SK-N-SH treated with all-trans-retinoic acid at 6 μM for 48 hours (cell line): ENCODE measurements around the gene TEX2.
"Not testable (repeated sequence)": the region's sequence is repeated elsewhere in the genome, so short reads cannot be mapped to it uniquely, and the experiment has no call there.

Source experiments
- ATAC-seq: fragments of 200-7000 bp; cut with Tn5 transposase; 3 replicates; pipeline ENCODE4 v1.9.1; 2020; ENCODE audit warnings: mild to moderate bottlenecking, moderate library complexity
- ARNTL ChIP-seq: fragments of 450-650 bp; formaldehyde crosslinking; IDR thresholded peaks from 2 replicates; pipeline ENCODE4 v1.5.0; 2020; ENCODE audit warnings: low read depth, mild to moderate bottlenecking, moderate library complexity, borderline replicate concordance
- BACH2 ChIP-seq: fragments of 250-450 bp; sonication (Bioruptor Pico); IDR thresholded peaks from 2 replicates; pipeline ENCODE4 v1.9.0; 2021; ENCODE audit warnings: mild to moderate bottlenecking, borderline replicate concordance
- CREB5 ChIP-seq: fragments of 250-450 bp; sonication (Bioruptor Pico); IDR thresholded peaks from 2 replicates; pipeline ENCODE4 v1.5.1; 2020; ENCODE audit warnings: low read depth, mild to moderate bottlenecking, moderate library complexity
- CSDC2 ChIP-seq: fragments of 250-450 bp; sonication (Bioruptor Pico); IDR thresholded peaks from 2 replicates; pipeline ENCODE4 v1.5.0; 2020; ENCODE audit warnings: mild to moderate bottlenecking, moderate library complexity
- ESRRG ChIP-seq: fragments of 250-450 bp; sonication (Bioruptor Pico); IDR thresholded peaks from 2 replicates; pipeline ENCODE4 v1.6.1; 2021; ENCODE audit warnings: mild to moderate bottlenecking
- GLIS3 ChIP-seq: fragments of 250-450 bp; sonication (Bioruptor Pico); IDR thresholded peaks from 2 replicates; pipeline ENCODE4 v1.5.0; 2020; ENCODE audit warnings: mild to moderate bottlenecking, moderate library complexity
- ISL1 ChIP-seq: fragments of 250-450 bp; sonication (Bioruptor Pico); IDR thresholded peaks from 2 replicates; pipeline ENCODE4 v2.1.2; 2022; ENCODE audit warnings: mild to moderate bottlenecking, moderate library complexity
- OSR1 ChIP-seq: fragments of 250-450 bp; sonication (Bioruptor Pico); IDR thresholded peaks from 2 replicates; pipeline ENCODE4 v1.8.0; 2022; ENCODE audit warnings: moderate library complexity, mild to moderate bottlenecking, inconsistent platforms
- PATZ1 ChIP-seq: fragments of 250-450 bp; sonication (Bioruptor Pico); IDR thresholded peaks from 2 replicates; pipeline ENCODE4 v1.8.0; 2020; ENCODE audit warnings: mild to moderate bottlenecking, moderate library complexity, borderline replicate concordance
- POU6F1 ChIP-seq: fragments of 250-450 bp; sonication (Bioruptor Pico); IDR thresholded peaks from 2 replicates; pipeline ENCODE4 v1.8.0; 2021; ENCODE audit warnings: low read depth, mild to moderate bottlenecking, moderate library complexity, borderline replicate concordance
- RARB ChIP-seq: fragments of 250-450 bp; sonication (Bioruptor Pico); IDR thresholded peaks from 2 replicates; pipeline ENCODE4 v1.8.0; 2021; ENCODE audit warnings: mild to moderate bottlenecking, moderate library complexity
- SNAI2 ChIP-seq: fragments of 250-450 bp; sonication (Bioruptor Pico); IDR thresholded peaks from 2 replicates; pipeline ENCODE4 v1.5.0; 2020; ENCODE audit warnings: mild to moderate bottlenecking, moderate library complexity
- TCF4 ChIP-seq: fragments of 250-450 bp; sonication (Bioruptor Pico); IDR thresholded peaks from 2 replicates; pipeline ENCODE4 v1.8.0; 2021; ENCODE audit warnings: mild to moderate bottlenecking, moderate library complexity, borderline replicate concordance
- TOX ChIP-seq: fragments of 250-450 bp; sonication (Bioruptor Pico); IDR thresholded peaks from 2 replicates; pipeline ENCODE4 v1.8.0; 2021; ENCODE audit warnings: mild to moderate bottlenecking, moderate library complexity, borderline replicate concordance
- TSHZ2 ChIP-seq: fragments of 250-450 bp; sonication (Bioruptor Pico); IDR thresholded peaks from 2 replicates; pipeline ENCODE4 v1.5.0; 2020; ENCODE audit warnings: mild to moderate bottlenecking, moderate library complexity
- ZC3H10 ChIP-seq: fragments of 250-450 bp; sonication (Bioruptor Pico); IDR thresholded peaks from 2 replicates; pipeline ENCODE4 v1.5.1; 2021; ENCODE audit warnings: mild to moderate bottlenecking, moderate library complexity
- ZFP3 ChIP-seq: fragments of 250-450 bp; sonication (Bioruptor Pico); IDR thresholded peaks from 2 replicates; pipeline ENCODE4 v1.5.0; 2020; ENCODE audit warnings: mild to moderate bottlenecking, moderate library complexity
- ZFP30 ChIP-seq: fragments of 450-650 bp; formaldehyde crosslinking; IDR thresholded peaks from 2 replicates; pipeline ENCODE4 v1.5.0; 2022; ENCODE audit warnings: mild to moderate bottlenecking, moderate library complexity
- ZNF565 ChIP-seq: fragments of 450-650 bp; formaldehyde crosslinking; conservative IDR thresholded peaks from 2 replicates; pipeline ENCODE4 v1.5.0; 2020; ENCODE audit warnings: low read depth, mild to moderate bottlenecking, moderate library complexity
- ZNF70 ChIP-seq: fragments of 450-650 bp; formaldehyde crosslinking; IDR thresholded peaks from 2 replicates; pipeline ENCODE4 v1.5.0; 2020; ENCODE audit warnings: mild to moderate bottlenecking, moderate library complexity

TEX2 gene

GRCh38 chr17:64221679-64222078 lies 41.4 kb downstream of the TEX2 start:
- ATAC-seq, result no peak
- no peak for TF ChIP-seq ZNF70
- TF ChIP-seq SNAI2 (CRISPR knock-in tag), result no peak
- TF ChIP-seq POU6F1 (CRISPR knock-in tag), result no peak
- TF ChIP-seq ZFP3, result no peak
- no peak for TF ChIP-seq TOX
- no peak for TF ChIP-seq PATZ1 (CRISPR knock-in tag)
- no peak for TF ChIP-seq ARNTL (CRISPR knock-in tag)
- TF ChIP-seq ZNF565, result no peak
- TF ChIP-seq ISL1 (CRISPR knock-in tag), result no peak
- TF ChIP-seq ZFP30 (CRISPR knock-in tag), result no peak
- no peak for TF ChIP-seq TSHZ2 (CRISPR knock-in tag)

- ATAC-seq, result not testable (repeated sequence)
Observed at GRCh38 chr17:64220604-64221003, 42.5 kb downstream of the TEX2 start.

GRCh38 chr17:64219571-64219970 lies 43.5 kb downstream of the TEX2 start:
- TF ChIP-seq POU6F1 (CRISPR knock-in tag) (no peak), ISL1 (CRISPR knock-in tag) (no peak), OSR1 (CRISPR knock-in tag) (no peak), ZFP30 (CRISPR knock-in tag) (no peak), ZC3H10 (CRISPR knock-in tag) (no peak), ESRRG (CRISPR knock-in tag) (no peak), TCF4 (no peak; the same call in 1 of the 2 replicates), ZNF70 (no peak), GLIS3 (CRISPR knock-in tag) (no peak), PATZ1 (CRISPR knock-in tag) (no peak), ARNTL (CRISPR knock-in tag) (no peak), ZNF565 (no peak), BACH2 (no peak), RARB (no peak), TSHZ2 (CRISPR knock-in tag) (no peak), CSDC2 (CRISPR knock-in tag) (no peak), SNAI2 (CRISPR knock-in tag) (no peak), CREB5 (no peak)
- ATAC-seq, result no peak
